Nephron (organoid): ENCODE data around the gene RNASE12.

ENCODE experiments used
- H3K27ac Mint-ChIP-seq, 3 experiments: 2 replicates each; pipeline ENCODE4 v1.8.0; 2020; ENCODE audit warnings: mixed read lengths in 3 of 3, mild to moderate bottlenecking in 2 of 3, moderate library complexity in 1 of 3
- H3K27me3 Mint-ChIP-seq: 2 replicates; pipeline ENCODE4 v1.8.0; 2021; ENCODE audit warnings: low read depth, mild to moderate bottlenecking, moderate library complexity, mixed read lengths
- H3K36me3 Mint-ChIP-seq: 2 replicates; pipeline ENCODE4 v1.8.0; 2020; ENCODE audit warnings: low read depth, mixed read lengths
- H3K4me1 Mint-ChIP-seq: 2 replicates; pipeline ENCODE4 v1.8.0; 2020; ENCODE audit warnings: mixed read lengths
- H3K4me3 Mint-ChIP-seq, 3 experiments: 2 replicates each; pipeline ENCODE4 v1.8.0; 2020; ENCODE audit warnings: mild to moderate bottlenecking in 3 of 3, mixed read lengths in 3 of 3, moderate library complexity in 2 of 3
- H3K9me3 Mint-ChIP-seq: 2 replicates; pipeline ENCODE4 v1.8.0; 2020; ENCODE audit warnings: mixed read lengths
- CTCF ChIP-seq, 3 experiments: fragments of 200-600 bp; sonication (generic); IDR thresholded peaks; one replicate each; pipeline ENCODE4 v1.5.0; 2021; ENCODE audit warnings: antibody characterized with exemption in 3 of 3; ENCODE audit not compliant: unreplicated experiment in 3 of 3

RNASE12 gene

DNA sequence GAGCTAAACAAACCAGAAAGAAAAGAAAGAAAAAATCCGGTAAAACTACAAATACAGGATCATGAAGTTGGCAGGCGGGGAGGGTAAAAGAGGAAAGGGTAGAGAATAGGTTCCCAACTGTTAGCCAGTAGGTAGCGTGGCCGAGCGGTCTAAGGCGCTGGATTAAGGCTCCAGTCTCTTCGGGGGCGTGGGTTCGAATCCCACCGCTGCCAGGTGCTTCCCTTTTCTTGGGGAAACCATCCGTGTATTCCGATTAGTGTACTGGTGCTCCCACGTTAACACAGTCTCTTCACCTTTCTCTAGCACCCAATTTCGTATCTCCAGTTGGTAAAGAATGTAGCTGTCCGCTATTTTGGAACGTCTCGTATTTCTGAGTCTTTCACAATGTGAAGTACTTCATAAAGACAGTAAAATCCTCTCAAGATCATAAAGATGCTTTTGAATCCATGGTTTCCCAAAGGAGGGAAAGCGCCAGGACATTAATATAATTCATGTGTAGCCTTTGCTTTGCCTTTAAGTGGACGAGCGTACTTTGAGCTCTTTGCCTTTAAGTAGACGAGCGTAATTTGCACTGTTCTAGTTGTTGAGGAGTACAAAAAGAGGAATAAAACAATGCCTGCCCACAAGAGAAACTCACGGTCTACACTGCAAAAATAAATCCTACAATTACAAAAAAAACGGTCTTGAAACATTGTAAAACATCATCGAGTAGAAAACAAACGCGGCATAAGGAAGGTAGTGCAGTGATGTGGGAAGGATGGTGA, 19.0 kb upstream of the RNASE12 start:
- H3K4me1 Mint-ChIP-seq, result no peaks in the 10 kb centered on the region
- H3K4me3 Mint-ChIP-seq, result no peak overlapping the region
- H3K27me3 Mint-ChIP-seq, result peaks cover 5% of the 10 kb centered on the region
- H3K9me3 Mint-ChIP-seq, result no peaks in the 10 kb centered on the region
- H3K27ac Mint-ChIP-seq, result no peak overlapping the region
- no peaks in the 10 kb centered on the region for H3K36me3 Mint-ChIP-seq
- TF ChIP-seq CTCF (IDR thresholded peaks at IDR 0.05; ENCODE audit: unreplicated experiment in 3 of 3), result no peak

- H3K9me3 Mint-ChIP-seq, result no peaks in the 10 kb centered on the region
- H3K27ac Mint-ChIP-seq, result no peak overlapping the region
- no peaks in the 10 kb centered on the region for H3K36me3 Mint-ChIP-seq
- peak; percentile 90 to 98 (median 95) for TF ChIP-seq CTCF (IDR thresholded peaks at IDR 0.05; ENCODE audit: unreplicated experiment in 3 of 3)
- H3K4me3 Mint-ChIP-seq, result no peak overlapping the region
- H3K27me3 Mint-ChIP-seq, result peaks cover 5% of the 10 kb centered on the region
- no peaks in the 10 kb centered on the region for H3K4me1 Mint-ChIP-seq
These were observed 18.2 kb upstream of the RNASE12 start for GRCh38 chr14:20609215-20610001.

GRCh38 chr14:20608383-20609110, 17.4 kb upstream of the RNASE12 start:
- Mint-ChIP-seq H3K27me3 (peaks cover 5% of the 10 kb centered on the region), H3K27ac (no peak overlapping the region), H3K36me3 (no peaks in the 10 kb centered on the region), H3K4me1 (no peaks in the 10 kb centered on the region), H3K9me3 (no peaks in the 10 kb centered on the region), H3K4me3 (peak overlapping the region in 2 of 3 experiments; percentile 19 to 35)
- TF ChIP-seq CTCF (IDR thresholded peaks at IDR 0.05; ENCODE audit: unreplicated experiment in 3 of 3), result no peak

DNA sequence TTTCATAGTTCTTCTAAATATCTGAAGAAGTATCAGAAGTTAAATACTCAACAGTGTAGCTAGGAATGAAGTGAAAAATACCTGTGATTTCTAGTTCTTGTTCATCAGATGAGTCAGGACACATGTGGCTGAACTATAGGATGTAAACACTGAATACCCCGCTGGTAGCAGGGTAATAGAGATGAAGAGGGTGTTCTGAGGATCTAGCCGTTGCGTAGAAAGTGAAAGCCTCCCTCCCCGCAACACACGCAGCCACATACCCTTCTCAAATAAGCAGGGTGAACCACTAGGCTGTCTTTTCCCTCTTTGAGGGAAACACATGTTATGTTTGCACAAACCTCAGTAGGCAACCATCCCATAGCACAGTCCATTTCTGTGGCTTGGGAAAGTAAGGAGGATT, 16.4 kb upstream of the RNASE12 start:
- H3K27me3 Mint-ChIP-seq, result peaks cover 5% of the 10 kb centered on the region
- H3K4me3 Mint-ChIP-seq, result peak overlapping the region in 2 of 3 experiments; percentile 21 to 24
- no peaks in the 10 kb centered on the region for H3K9me3 Mint-ChIP-seq
- no peak for TF ChIP-seq CTCF (IDR thresholded peaks at IDR 0.05; ENCODE audit: unreplicated experiment in 3 of 3)
- no peak overlapping the region for H3K27ac Mint-ChIP-seq
- H3K36me3 Mint-ChIP-seq, result no peaks in the 10 kb centered on the region
- no peaks in the 10 kb centered on the region for H3K4me1 Mint-ChIP-seq

GRCh38 chr14:20606902-20607242, 15.7 kb upstream of the RNASE12 start:
- H3K9me3 Mint-ChIP-seq, result no peaks in the 10 kb centered on the region
- H3K36me3 Mint-ChIP-seq, result no peaks in the 10 kb centered on the region
- peaks cover 5% of the 10 kb centered on the region for H3K27me3 Mint-ChIP-seq
- H3K4me3 Mint-ChIP-seq, result no peak overlapping the region
- TF ChIP-seq CTCF (IDR thresholded peaks at IDR 0.05; ENCODE audit: unreplicated experiment in 3 of 3), result no peak
- no peaks in the 10 kb centered on the region for H3K4me1 Mint-ChIP-seq
- H3K27ac Mint-ChIP-seq, result no peak overlapping the region
